MCF 10A (cell line): Measurements from ENCODE around the gene SECTM1. TPM values are rescaled to one million over a fixed set of nuclear protein-coding genes. Genes with fewer than 3 reads are reported as not detected.

Experiments used
- BruUV-seq: library from RNA; stranded (reverse); fragments of 400-500 nt; replicated peaks from 2 replicates; lab custom pipeline; 2021; lab: Mats Ljungman, UMichigan
- CTCF ChIA-PET: fragments of 300-600 bp; sonication (Branson Sonifier 250); formaldehyde crosslinking; extraction: SDS; loops from one replicate; lab custom pipeline; 2021; ENCODE audit warnings: antibody characterized with exemption, inconsistent platforms; lab: Yijun Ruan, JAX
- POLR2A ChIA-PET: fragments of 300-600, 350-650 bp; sonication (Branson Sonifier 250); formaldehyde crosslinking; extraction: SDS; loops from one replicate; lab custom pipeline; 2020; ENCODE audit warnings: antibody characterized with exemption, inconsistent platforms; lab: Yijun Ruan, JAX
- DNase-seq: peaks from one replicate; pipeline ENCODE4 v3.0.0-alpha.2; 2018; ENCODE audit not compliant: unreplicated experiment
- H3K27ac Mint-ChIP-seq: one replicate; pipeline ENCODE4 v1.8.0; 2022; ENCODE audit warnings: mild to moderate bottlenecking, low read depth, mixed read lengths; ENCODE audit not compliant: unreplicated experiment
- H3K27me3 Mint-ChIP-seq: one replicate; pipeline ENCODE4 v1.8.0; 2022; ENCODE audit warnings: mixed read lengths; ENCODE audit not compliant: insufficient read depth, unreplicated experiment
- H3K36me3 Mint-ChIP-seq: one replicate; pipeline ENCODE4 v1.8.0; 2022; ENCODE audit warnings: mild to moderate bottlenecking, moderate library complexity, mixed read lengths; ENCODE audit not compliant: insufficient read depth, unreplicated experiment
- H3K4me1 Mint-ChIP-seq: one replicate; pipeline ENCODE4 v1.8.0; 2022; ENCODE audit warnings: mixed read lengths; ENCODE audit not compliant: insufficient read depth, unreplicated experiment
- H3K4me3 Mint-ChIP-seq: one replicate; pipeline ENCODE4 v1.8.0; 2022; ENCODE audit warnings: mild to moderate bottlenecking, moderate library complexity, mixed read lengths; ENCODE audit not compliant: unreplicated experiment
- H3K9me3 Mint-ChIP-seq: one replicate; pipeline ENCODE4 v1.8.0; 2022; ENCODE audit warnings: mixed read lengths; ENCODE audit not compliant: unreplicated experiment
- intact Hi-C: fragments of 100-400 bp; cut with micrococcal nuclease; formaldehyde crosslinking; loops from 2 replicates; pipeline ENCODE4 v1.14.1; 2022
- total RNA-seq: library from RNA; stranded (reverse); gene quantifications from 2 replicates; pipeline ENCODE4 v1.2.3, GENCODE V29; 2022
- TF ChIP-seq, protein P1 (sequence below): fragments of 200-600 bp; IDR thresholded peaks from one replicate; pipeline ENCODE4 v1.8.0; 2022; ENCODE audit warnings: antibody characterized with exemption, mild to moderate bottlenecking; ENCODE audit not compliant: unreplicated experiment

Gene SECTM1
- total RNA-seq, 1 experiment from 2014 or later, result 13.4 TPM

DNA sequence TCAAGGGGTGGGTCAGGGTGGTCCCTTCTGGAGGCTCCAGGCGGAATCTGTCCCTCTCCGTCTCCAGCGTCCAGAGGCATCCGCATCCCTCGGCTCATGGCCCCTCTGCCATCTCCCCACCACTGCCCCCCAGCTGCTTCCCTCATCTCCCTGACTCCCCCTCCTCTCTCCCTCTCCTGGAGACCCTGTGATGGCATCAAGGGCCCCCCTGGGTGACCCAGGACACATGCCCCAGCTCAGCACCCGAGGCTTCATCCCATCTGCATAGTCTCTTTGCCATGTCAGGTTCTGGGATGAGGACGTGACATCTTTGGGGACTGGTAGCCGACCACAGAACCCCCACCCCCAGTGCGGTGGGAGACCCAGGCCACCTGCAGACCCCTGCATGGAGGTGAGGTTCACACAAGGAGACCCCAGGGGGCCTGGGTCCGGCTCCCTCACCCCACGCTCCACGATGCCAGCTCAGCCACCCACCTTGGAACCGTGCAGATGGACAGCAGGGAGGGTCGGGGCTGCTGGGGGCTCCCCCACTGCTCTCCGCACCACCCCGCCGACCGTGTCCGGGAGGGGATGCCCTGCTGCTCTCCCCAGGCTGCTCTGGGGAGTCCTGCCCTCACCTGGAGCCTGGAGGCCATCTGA, 3.8 kb downstream of the SECTM1 start:
- H3K9me3 Mint-ChIP-seq, result no peaks in the 10 kb centered on the region
- CTCF ChIA-PET, result no interaction called here
- peaks cover 8% of the 10 kb centered on the region for H3K4me1 Mint-ChIP-seq
- TF ChIP-seq, protein P1, sequence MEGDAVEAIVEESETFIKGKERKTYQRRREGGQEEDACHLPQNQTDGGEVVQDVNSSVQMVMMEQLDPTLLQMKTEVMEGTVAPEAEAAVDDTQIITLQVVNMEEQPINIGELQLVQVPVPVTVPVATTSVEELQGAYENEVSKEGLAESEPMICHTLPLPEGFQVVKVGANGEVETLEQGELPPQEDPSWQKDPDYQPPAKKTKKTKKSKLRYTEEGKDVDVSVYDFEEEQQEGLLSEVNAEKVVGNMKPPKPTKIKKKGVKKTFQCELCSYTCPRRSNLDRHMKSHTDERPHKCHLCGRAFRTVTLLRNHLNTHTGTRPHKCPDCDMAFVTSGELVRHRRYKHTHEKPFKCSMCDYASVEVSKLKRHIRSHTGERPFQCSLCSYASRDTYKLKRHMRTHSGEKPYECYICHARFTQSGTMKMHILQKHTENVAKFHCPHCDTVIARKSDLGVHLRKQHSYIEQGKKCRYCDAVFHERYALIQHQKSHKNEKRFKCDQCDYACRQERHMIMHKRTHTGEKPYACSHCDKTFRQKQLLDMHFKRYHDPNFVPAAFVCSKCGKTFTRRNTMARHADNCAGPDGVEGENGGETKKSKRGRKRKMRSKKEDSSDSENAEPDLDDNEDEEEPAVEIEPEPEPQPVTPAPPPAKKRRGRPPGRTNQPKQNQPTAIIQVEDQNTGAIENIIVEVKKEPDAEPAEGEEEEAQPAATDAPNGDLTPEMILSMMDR, result no peak
- no peak overlapping the region for H3K4me3 Mint-ChIP-seq
- DNase-seq, result no peak
- POLR2A ChIA-PET, result interaction anchor here (0.9 to 1.4 kb wide), 2 partner anchors 32 to 48 kb away, joined by 3 to 5 read pairs; no protein-coding TSS in a partner anchor
- H3K36me3 Mint-ChIP-seq, result no peaks in the 10 kb centered on the region
- BruUV-seq, result no TSS peak
- H3K27ac Mint-ChIP-seq, result no peak overlapping the region
- no peaks in the 10 kb centered on the region for H3K27me3 Mint-ChIP-seq
- intact Hi-C loops, result no loop called here

DNA sequence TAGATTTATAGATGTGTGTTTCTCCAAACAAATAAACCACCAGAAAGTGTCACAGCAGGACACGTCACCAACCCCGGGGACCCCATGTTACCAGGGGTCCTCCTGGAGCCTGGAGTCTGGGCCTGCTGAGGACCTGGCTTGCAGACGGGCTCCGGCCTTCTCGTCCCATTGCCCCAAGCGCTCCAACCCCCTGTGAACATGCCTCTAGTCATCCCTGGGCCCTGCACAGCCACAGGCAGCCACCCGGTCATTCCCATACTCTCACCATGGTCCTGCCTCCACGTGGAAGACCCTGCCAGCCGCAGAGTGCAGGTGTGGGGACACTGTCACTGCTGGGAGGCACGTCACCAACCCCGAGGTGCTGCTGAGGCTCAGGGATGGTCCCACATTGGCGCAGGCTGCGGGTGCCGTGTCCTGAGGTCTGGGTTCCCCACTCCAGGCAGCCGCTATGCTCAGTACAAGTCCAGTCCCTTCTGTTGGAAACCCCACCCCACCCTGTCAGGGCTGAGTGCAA, 4.5 kb downstream of the SECTM1 start:
- ChIA-PET POLR2A (interaction anchor here (0.5 kb wide), 1 partner anchor 35 kb away, joined by 4 read pairs; no protein-coding TSS in a partner anchor), CTCF (no interaction called here)
- no peaks in the 10 kb centered on the region for H3K36me3 Mint-ChIP-seq
- H3K27ac Mint-ChIP-seq, result no peak overlapping the region
- H3K27me3 Mint-ChIP-seq, result no peaks in the 10 kb centered on the region
- H3K4me1 Mint-ChIP-seq, result peaks cover 7% of the 10 kb centered on the region
- no TSS peak for BruUV-seq
- H3K4me3 Mint-ChIP-seq, result no peak overlapping the region
- DNase-seq, result no peak
- no peaks in the 10 kb centered on the region for H3K9me3 Mint-ChIP-seq
- TF ChIP-seq, protein P1, result no peak
- intact Hi-C loops, result no loop called here

DNA sequence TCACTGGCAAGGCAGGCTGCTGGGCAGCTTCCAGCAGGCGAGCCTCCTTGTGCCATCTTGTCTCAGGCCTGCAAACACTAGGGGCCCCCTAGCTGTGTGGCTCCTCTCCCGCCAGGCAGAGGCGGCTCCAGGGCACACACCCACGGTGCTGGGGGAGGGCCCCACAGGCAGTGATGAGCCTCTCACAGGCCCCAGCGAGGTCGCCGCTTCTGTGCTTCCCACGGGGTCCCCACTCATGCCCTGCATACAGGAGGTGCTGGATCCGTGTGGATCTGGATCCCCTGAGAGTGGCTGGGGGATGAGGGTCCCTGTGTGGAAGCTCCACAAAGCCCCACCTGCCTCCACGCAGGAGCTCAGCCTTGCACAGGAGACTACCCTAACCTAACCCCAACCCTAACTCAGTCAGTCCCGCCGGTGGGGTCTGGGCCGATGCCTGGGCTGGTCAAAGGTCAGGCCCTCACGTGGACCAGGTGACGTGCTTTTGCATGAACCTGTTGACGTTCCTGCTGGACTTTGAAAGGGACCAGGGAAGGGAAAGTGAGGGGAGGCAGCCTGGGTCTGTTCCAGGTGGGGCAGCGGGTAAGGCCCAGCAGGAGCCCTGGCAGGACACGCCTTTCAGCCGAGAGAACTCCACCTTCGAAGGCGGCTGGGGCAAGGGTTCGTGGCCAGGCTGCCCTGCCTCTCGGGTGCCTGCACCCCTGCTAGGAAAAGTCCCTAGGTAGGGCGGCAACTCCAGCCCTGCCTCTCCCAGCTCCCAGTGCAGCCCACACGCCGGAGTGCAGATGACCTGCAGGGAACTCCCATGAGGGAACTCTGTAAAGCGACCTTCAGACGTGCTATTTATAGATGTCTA, 5.2 kb downstream of the SECTM1 start:
- TF ChIP-seq, protein P1, result no peak
- CTCF ChIA-PET, result no interaction called here
- Mint-ChIP-seq H3K4me3 (no peak overlapping the region), H3K27ac (no peak overlapping the region), H3K27me3 (no peaks in the 10 kb centered on the region), H3K9me3 (no peaks in the 10 kb centered on the region), H3K4me1 (peaks cover 7% of the 10 kb centered on the region), H3K36me3 (no peaks in the 10 kb centered on the region)
- intact Hi-C loops, result no loop called here
- POLR2A ChIA-PET, result interaction anchor here (0.5 kb wide), 1 partner anchor 35 kb away, joined by 4 read pairs; no protein-coding TSS in a partner anchor
- no TSS peak for BruUV-seq
- no peak for DNase-seq

DNA sequence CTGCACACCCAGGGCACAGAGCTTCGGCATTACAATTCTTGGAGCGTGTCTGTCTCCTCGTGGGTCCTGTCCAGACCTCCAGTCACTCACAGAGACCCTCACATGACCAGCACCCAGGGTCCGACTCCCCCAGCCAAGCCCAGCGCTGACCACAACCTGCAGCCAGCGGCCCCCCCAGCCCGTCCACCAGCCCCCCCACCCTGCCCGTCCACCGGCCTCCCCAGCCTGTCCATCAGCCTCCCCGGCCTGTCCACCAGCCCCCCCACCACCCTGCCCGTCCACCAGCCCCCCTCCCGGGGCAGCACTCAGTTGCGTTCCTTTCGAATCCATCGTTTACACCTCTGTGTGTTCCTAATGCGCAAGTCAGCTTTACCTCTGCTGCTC, 5.8 kb downstream of the SECTM1 start:
- CTCF ChIA-PET, result no interaction called here

More for the DNA sequence above, 5.8 kb downstream of the SECTM1 start:
- Mint-ChIP-seq H3K9me3 (no peaks in the 10 kb centered on the region), H3K4me3 (no peak overlapping the region), H3K27ac (no peak overlapping the region), H3K27me3 (no peaks in the 10 kb centered on the region), H3K36me3 (no peaks in the 10 kb centered on the region), H3K4me1 (peaks cover 4% of the 10 kb centered on the region)
- BruUV-seq, result no TSS peak
- TF ChIP-seq, protein P1, result no peak
- intact Hi-C loops, result no loop called here
- no peak for DNase-seq
- POLR2A ChIA-PET, result no interaction called here
